Measurements from ENCODE around the gene CABLES2. TPM values are rescaled to one million over a fixed set of nuclear protein-coding genes. Genes with fewer than 3 reads are reported as not detected.

Gene CABLES2
- total RNA-seq, 1 donor, result 1.8 TPM

- H3K27ac ChIP-seq (ENCODE audit: low read depth, low read length), result no peak overlapping the region
- H3K4me1 ChIP-seq (ENCODE audit: insufficient read depth, low read length), result no peaks in the 10 kb centered on the region
- no peaks in the 10 kb centered on the region for H4K20me1 ChIP-seq (ENCODE audit: insufficient read depth, low read length)
- H3K36me3 ChIP-seq (ENCODE audit: insufficient read depth, low read length), result no peaks in the 10 kb centered on the region
- no peak overlapping the region for H3K4me2 ChIP-seq (ENCODE audit: insufficient read depth, low read length)
- no peak for TF ChIP-seq CTCF (IDR thresholded peaks at IDR 0.05; ENCODE audit: extremely low read depth, low read depth, low read length)
- H2AFZ ChIP-seq (ENCODE audit: low read length), result no peak overlapping the region
- no peaks in the 10 kb centered on the region for H3K79me2 ChIP-seq (ENCODE audit: insufficient read depth, low read length)
- DNase-seq (ENCODE audit: insufficient read length, low spot score, missing footprints), result no peak
- H3K27me3 ChIP-seq (ENCODE audit: insufficient read depth, low read length), result no peaks in the 10 kb centered on the region
- no peak overlapping the region for H3K4me3 ChIP-seq (ENCODE audit: insufficient read depth, low read length)
- H3K9me3 ChIP-seq (ENCODE audit: low read depth, low read length), result no peaks in the 10 kb centered on the region
These were observed 41.7 kb upstream of the CABLES2 start for GRCh38 chr20:62448788-62449187.

- DNase-seq (ENCODE audit: insufficient read length, low spot score, missing footprints), result no peak
- no peak overlapping the region for H3K4me2 ChIP-seq (ENCODE audit: insufficient read depth, low read length)
- H3K4me3 ChIP-seq (ENCODE audit: insufficient read depth, low read length), result no peak overlapping the region
- H3K27ac ChIP-seq (ENCODE audit: low read depth, low read length), result no peak overlapping the region
- no peak overlapping the region for H2AFZ ChIP-seq (ENCODE audit: low read length)
- peaks cover 3% of the 10 kb centered on the region for H3K27me3 ChIP-seq (ENCODE audit: insufficient read depth, low read length)
- no peaks in the 10 kb centered on the region for H3K36me3 ChIP-seq (ENCODE audit: insufficient read depth, low read length)
- TF ChIP-seq CTCF (IDR thresholded peaks at IDR 0.05; ENCODE audit: extremely low read depth, low read depth, low read length), result no peak
- H3K9me3 ChIP-seq (ENCODE audit: low read depth, low read length), result no peaks in the 10 kb centered on the region
- H3K4me1 ChIP-seq (ENCODE audit: insufficient read depth, low read length), result no peaks in the 10 kb centered on the region
- no peaks in the 10 kb centered on the region for H3K79me2 ChIP-seq (ENCODE audit: insufficient read depth, low read length)
- H4K20me1 ChIP-seq (ENCODE audit: insufficient read depth, low read length), result no peaks in the 10 kb centered on the region
These were observed 41.0 kb upstream of the CABLES2 start for GRCh38 chr20:62448038-62448437.

- H2AFZ ChIP-seq (ENCODE audit: low read length), result no peak overlapping the region
- H3K4me3 ChIP-seq (ENCODE audit: insufficient read depth, low read length), result no peak overlapping the region
- no peaks in the 10 kb centered on the region for H3K9me3 ChIP-seq (ENCODE audit: low read depth, low read length)
- H3K4me2 ChIP-seq (ENCODE audit: insufficient read depth, low read length), result no peak overlapping the region
- H3K4me1 ChIP-seq (ENCODE audit: insufficient read depth, low read length), result no peaks in the 10 kb centered on the region
- TF ChIP-seq CTCF (IDR thresholded peaks at IDR 0.05; ENCODE audit: extremely low read depth, low read depth, low read length), result no peak
- DNase-seq (ENCODE audit: insufficient read length, low spot score, missing footprints), result no peak
- no peaks in the 10 kb centered on the region for H3K36me3 ChIP-seq (ENCODE audit: insufficient read depth, low read length)
- no peaks in the 10 kb centered on the region for H4K20me1 ChIP-seq (ENCODE audit: insufficient read depth, low read length)
- H3K79me2 ChIP-seq (ENCODE audit: insufficient read depth, low read length), result no peaks in the 10 kb centered on the region
- peaks cover 3% of the 10 kb centered on the region for H3K27me3 ChIP-seq (ENCODE audit: insufficient read depth, low read length)
- H3K27ac ChIP-seq (ENCODE audit: low read depth, low read length), result no peak overlapping the region
These were observed 40.1 kb upstream of the CABLES2 start for GRCh38 chr20:62446888-62447869.

GRCh38 chr20:62446481-62446880 lies 39.4 kb upstream of the CABLES2 start:
- H2AFZ ChIP-seq (ENCODE audit: low read length), result no peak overlapping the region
- H3K4me1 ChIP-seq (ENCODE audit: insufficient read depth, low read length), result no peaks in the 10 kb centered on the region
- no peak for DNase-seq (ENCODE audit: insufficient read length, low spot score, missing footprints)
- no peaks in the 10 kb centered on the region for H3K9me3 ChIP-seq (ENCODE audit: low read depth, low read length)
- peaks cover 3% of the 10 kb centered on the region for H3K27me3 ChIP-seq (ENCODE audit: insufficient read depth, low read length)
- H3K36me3 ChIP-seq (ENCODE audit: insufficient read depth, low read length), result no peaks in the 10 kb centered on the region
- no peak overlapping the region for H3K4me2 ChIP-seq (ENCODE audit: insufficient read depth, low read length)
- H3K4me3 ChIP-seq (ENCODE audit: insufficient read depth, low read length), result no peak overlapping the region
- H4K20me1 ChIP-seq (ENCODE audit: insufficient read depth, low read length), result no peaks in the 10 kb centered on the region
- TF ChIP-seq CTCF (IDR thresholded peaks at IDR 0.05; ENCODE audit: extremely low read depth, low read depth, low read length), result no peak
- H3K27ac ChIP-seq (ENCODE audit: low read depth, low read length), result no peak overlapping the region
- no peaks in the 10 kb centered on the region for H3K79me2 ChIP-seq (ENCODE audit: insufficient read depth, low read length)

Data from osteoblast (primary cell).